HL-60/S4 treated with phorbol 12-myristate 13-acetate at 8.2 ng/mL for 4 days and 3 days (cell line): ENCODE data around the gene TBC1D8.

Experiments
- in situ Hi-C: fragments of 300-500 bp; cut with MboI; formaldehyde crosslinking; loops from 2 replicates; pipeline ENCODE4 v1.15.0; 2022; ENCODE audit warnings: low sequenced_read_pairs

TBC1D8 gene

GRCh38 chr2:101007415-101008345, 143.5 kb downstream of the TBC1D8 start:
- in situ Hi-C loops: no loop called here

GRCh38 chr2:101006065-101006715, 145.0 kb downstream of the TBC1D8 start:
- in situ Hi-C loops: no loop called here

- in situ Hi-C loops: no loop called here
These were observed 146.4 kb downstream of the TBC1D8 start for GRCh38 chr2:101004620-101005325.

GRCh38 chr2:101003278-101003775, 147.9 kb downstream of the TBC1D8 start:
- in situ Hi-C loops: no loop called here

GRCh38 chr2:101002562-101003277, 148.5 kb downstream of the TBC1D8 start:
- in situ Hi-C loops: no loop called here

GRCh38 chr2:101001691-101002561, 149.3 kb downstream of the TBC1D8 start, which contains the start of gene RPL31:
RPL31 (plus strand) TSS chr2:101002289; CDS start chr2:101002702, 413 bp downstream.
- in situ Hi-C loops: no loop called here

GRCh38 chr2:100999995-101000394, 151.2 kb downstream of the TBC1D8 start:
- in situ Hi-C loops: loop anchor here (10.0 kb wide), 1 partner anchor 275 kb away; no protein-coding TSS in a partner anchor

- in situ Hi-C loops: loop anchor here (10.0 kb wide), 1 partner anchor 273 kb away; no protein-coding TSS in a partner anchor
These were observed 153.0 kb downstream of the TBC1D8 start for GRCh38 chr2:100998235-100998573.

- in situ Hi-C loops: loop anchor here (10.0 kb wide), 1 partner anchor 273 kb away; no protein-coding TSS in a partner anchor
These were observed 153.5 kb downstream of the TBC1D8 start for GRCh38 chr2:100997509-100998234.

- in situ Hi-C loops: loop anchor here (10.0 kb wide), 1 partner anchor 271 kb away; no protein-coding TSS in a partner anchor
These were observed 155.7 kb downstream of the TBC1D8 start for GRCh38 chr2:100995309-100996075.

GRCh38 chr2:100993294-100993693, 157.9 kb downstream of the TBC1D8 start:
- in situ Hi-C loops: loop anchor here (10.0 kb wide), 1 partner anchor 268 kb away; no protein-coding TSS in a partner anchor

- in situ Hi-C loops: loop anchor here (10.0 kb wide), 1 partner anchor 267 kb away; no protein-coding TSS in a partner anchor
These were observed 158.9 kb downstream of the TBC1D8 start for GRCh38 chr2:100992262-100992661.

- in situ Hi-C loops: loop anchor here (10.0 kb wide), 1 partner anchor 267 kb away; no protein-coding TSS in a partner anchor
These were observed 159.8 kb downstream of the TBC1D8 start for GRCh38 chr2:100991404-100991773.

GRCh38 chr2:100990650-100991403, 160.4 kb downstream of the TBC1D8 start:
- in situ Hi-C loops: loop anchor here (10.0 kb wide), 1 partner anchor 266 kb away; no protein-coding TSS in a partner anchor

- in situ Hi-C loops: loop anchor here (10.0 kb wide), 1 partner anchor 265 kb away; no protein-coding TSS in a partner anchor
These were observed 161.0 kb downstream of the TBC1D8 start for GRCh38 chr2:100990166-100990565.

- in situ Hi-C loops: loop anchor here (10.0 kb wide), 2 partner anchors 265 to 375 kb away; no protein-coding TSS in a partner anchor
These were observed 161.5 kb downstream of the TBC1D8 start for GRCh38 chr2:100989666-100990065.
